OCI-LY3 (cell line): ENCODE results near the gene FAM184B.

Experiments
- H2AFZ ChIP-seq: fragments of 200-600, 300-600 bp; shearing (Covaris generic); 2 replicates; pipeline ENCODE4 v1.6.0; 2014; ENCODE audit warnings: antibody characterized with exemption, low read depth, low read length
- H3K27ac ChIP-seq: fragments of 200-600, 300-600 bp; sonication (generic); 2 replicates; pipeline ENCODE4 v1.5.1; 2014; ENCODE audit warnings: mild to moderate bottlenecking, low read length, moderate library complexity, mixed read lengths
- H3K27me3 ChIP-seq: fragments of 200-600, 300-600 bp; sonication (generic); 2 replicates; pipeline ENCODE4 v1.6.1; 2014; ENCODE audit warnings: low read depth, low read length, mixed read lengths
- H3K36me3 ChIP-seq: fragments of 200-600, 300-600 bp; sonication (generic); replicated peaks from 2 replicates; pipeline ENCODE3; 2014; ENCODE audit warnings: low read depth, low read length, mixed read lengths
- H3K4me1 ChIP-seq: fragments of 300-600, 200-600 bp; sonication (generic); 2 replicates; pipeline ENCODE4 v1.6.1; 2014; ENCODE audit warnings: low read length, mixed read lengths
- H3K4me2 ChIP-seq: fragments of 200-600, 300-600 bp; sonication (generic); 2 replicates; pipeline ENCODE4 v1.6.1; 2014; ENCODE audit warnings: low read length, mixed read lengths
- H3K4me3 ChIP-seq: fragments of 300-600, 200-600 bp; sonication (generic); 2 replicates; pipeline ENCODE4 v1.5.1; 2014; ENCODE audit warnings: antibody characterized with exemption, mild to moderate bottlenecking, low read length, moderate library complexity
- H3K79me2 ChIP-seq: fragments of 300-600, 200-600 bp; shearing (Covaris generic); 2 replicates; pipeline ENCODE4 v1.6.1; 2014; ENCODE audit warnings: mild to moderate bottlenecking, low read length, mixed read lengths
- H3K9ac ChIP-seq: fragments of 300-600, 200-600 bp; shearing (Covaris generic); 2 replicates; pipeline ENCODE4 v1.6.0; 2014; ENCODE audit warnings: mild to moderate bottlenecking, low read length, moderate library complexity
- H3K9me3 ChIP-seq: fragments of 200-600, 300-600 bp; shearing (Covaris generic); 2 replicates; pipeline ENCODE4 v1.6.1; 2014; ENCODE audit warnings: low read length, mixed read lengths; ENCODE audit not compliant: insufficient read depth
- H4K20me1 ChIP-seq: fragments of 200-600, 300-600 bp; sonication (generic); 2 replicates; pipeline ENCODE4 v1.6.1; 2016; ENCODE audit warnings: low read length, mixed read lengths; ENCODE audit not compliant: insufficient read depth
- CTCF ChIP-seq: fragments of 200-600, 300-600 bp; sonication (generic); IDR thresholded peaks from 2 replicates; pipeline ENCODE4 v1.5.1; 2014; ENCODE audit warnings: antibody characterized with exemption, low read length, low read depth
- EZH2phosphoT487 ChIP-seq: fragments of 200-600 bp; shearing (Covaris generic); IDR thresholded peaks from 2 replicates; pipeline ENCODE4 v1.6.1; 2018; ENCODE audit warnings: antibody characterized with exemption, mixed run types, low read depth

FAM184B gene

GRCh38 chr4:17781300-17782287 lies at the start of gene FAM184B:
Gene FAM184B, minus strand, starts transcription at chr4:17781621. Its CDS starts 322 bp downstream, at chr4:17781299.
- Histone ChIP-seq H3K4me1 (no peaks in the 10 kb centered on the region), H3K9me3 (no peaks in the 10 kb centered on the region), H3K27ac (no peak within 1 kb of the TSS), H4K20me1 (no peaks in the 10 kb centered on the region), H3K79me2 (no peaks in the 10 kb centered on the region), H3K27me3 (no peaks in the 10 kb centered on the region), H2AFZ (no peak within 1 kb of the TSS), H3K36me3 (no peaks in the 10 kb centered on the region), H3K9ac (no peak within 1 kb of the TSS), H3K4me3 (no peak within 1 kb of the TSS), H3K4me2 (no peak within 1 kb of the TSS)
- TF ChIP-seq EZH2phosphoT487 = no peak
- TF ChIP-seq CTCF = no peak

GRCh38 chr4:17823871-17824669 lies 42.6 kb upstream of the FAM184B start:
- H3K4me1 ChIP-seq = no peaks in the 10 kb centered on the region
- no peak overlapping the region for H3K27ac ChIP-seq
- H3K36me3 ChIP-seq = peaks cover 63% of the 10 kb centered on the region
- H3K27me3 ChIP-seq = no peaks in the 10 kb centered on the region
- no peak overlapping the region for H3K4me3 ChIP-seq
- H3K9me3 ChIP-seq = no peaks in the 10 kb centered on the region
- no peak overlapping the region for H3K4me2 ChIP-seq
- H3K9ac ChIP-seq = no peak overlapping the region
- peaks cover 44% of the 10 kb centered on the region for H3K79me2 ChIP-seq
- TF ChIP-seq EZH2phosphoT487 = no peak
- H4K20me1 ChIP-seq = no peaks in the 10 kb centered on the region
- no peak overlapping the region for H2AFZ ChIP-seq

GRCh38 chr4:17817027-17817426 lies 35.6 kb upstream of the FAM184B start:
- Histone ChIP-seq H3K9ac (no peak overlapping the region), H3K4me1 (peaks cover 11% of the 10 kb centered on the region), H3K27me3 (no peaks in the 10 kb centered on the region), H2AFZ (no peak overlapping the region), H3K4me3 (no peak overlapping the region), H3K36me3 (peaks cover 49% of the 10 kb centered on the region), H3K79me2 (peaks cover 84% of the 10 kb centered on the region), H3K9me3 (no peaks in the 10 kb centered on the region), H3K27ac (no peak overlapping the region), H4K20me1 (peaks cover 19% of the 10 kb centered on the region), H3K4me2 (no peak overlapping the region)
- TF ChIP-seq CTCF (peak; percentile 59), EZH2phosphoT487 (no peak)

GRCh38 chr4:17816142-17816541 lies 34.7 kb upstream of the FAM184B start:
- Histone ChIP-seq H3K9ac (no peak overlapping the region), H3K4me3 (no peak overlapping the region), H3K36me3 (peaks cover 49% of the 10 kb centered on the region), H2AFZ (no peak overlapping the region), H3K27me3 (no peaks in the 10 kb centered on the region), H3K9me3 (no peaks in the 10 kb centered on the region), H3K4me1 (peaks cover 11% of the 10 kb centered on the region), H3K79me2 (peaks cover 88% of the 10 kb centered on the region), H3K4me2 (no peak overlapping the region), H3K27ac (no peak overlapping the region), H4K20me1 (peaks cover 19% of the 10 kb centered on the region)
- TF ChIP-seq CTCF = no peak
- no peak for TF ChIP-seq EZH2phosphoT487
